K562 (cell line): ENCODE results near the gene RASGEF1C. TPM values are rescaled to one million over a fixed set of nuclear protein-coding genes. Genes with fewer than 3 reads are reported as not detected.
"Not testable (repeated sequence)": the region's sequence is repeated elsewhere in the genome, so short reads cannot be mapped to it uniquely, and the experiment has no call there.

Experiments used
- ATAC-seq: fragments of 200-7000 bp; cut with Tn5 transposase; 3 replicates; pipeline ENCODE4 v1.9.1; 2020; ENCODE audit warnings: moderate library complexity
- BruUV-seq: library from RNA; stranded (reverse); fragments of 400-500 nt; replicated peaks from 2 replicates; lab custom pipeline; 2021; lab: Mats Ljungman, UMichigan
- CTCF ChIA-PET: fragments of 300-600 bp; formaldehyde crosslinking; extraction: SDS; loops from one replicate; lab custom pipeline; 2021; ENCODE audit warnings: low intra/inter-chr PET ratio; lab: Yijun Ruan, JAX
- POLR2A ChIA-PET: fragments of 300-600, 350-650 bp; sonication (Branson Sonifier 250); formaldehyde crosslinking; extraction: SDS; loops from one replicate; lab custom pipeline; 2021; ENCODE audit warnings: antibody characterized with exemption, inconsistent platforms; lab: Yijun Ruan, JAX
- DNase-seq, 4 experiments: peaks; one replicate each; pipeline versions ENCODE4 v3.0.0 to v3.0.0-alpha.2; 2011 to 2018; ENCODE audit warnings: low spot score in 3 of 4, mixed read lengths in 3 of 4; ENCODE audit errors: extremely low read depth in 1 of 4
- FAIRE-seq: peaks from 2 replicates; lab custom pipeline; 2011; peaks lifted over from hg19 to GRCh38; lab: Jason Lieb, UNC
- H2AFZ ChIP-seq: 2 replicates; pipeline ENCODE4 v1.6.0; 2011; ENCODE audit warnings: low read depth, low read length, control low read depth, inconsistent platforms
- H3K27ac ChIP-seq: fragments of 200-600 bp; 3 replicates; pipeline ENCODE4 v1.8.0; 2011; ENCODE audit warnings: low read depth, mild to moderate bottlenecking, control low read depth, inconsistent platforms, low read length, moderate library complexity, mixed read lengths; ENCODE audit errors: extremely low read depth
- H3K27me3 ChIP-seq, 2 experiments: fragments of 300-600 bp in 1 of 2; 2 replicates in 1 of 2; 3 replicates in 1 of 2; pipeline versions ENCODE4 v1.6.0 to v1.8.0; 2011; ENCODE audit warnings: inconsistent platforms in 2 of 2, low read length in 2 of 2, mild to moderate bottlenecking in 1 of 2, mixed read lengths in 1 of 2, moderate library complexity in 1 of 2; ENCODE audit not compliant: control insufficient read depth in 2 of 2, insufficient read depth in 2 of 2
- H3K36me3 ChIP-seq: fragments of 300-600 bp; 3 replicates; pipeline ENCODE4 v1.8.0; 2011; ENCODE audit warnings: mild to moderate bottlenecking, low read length, inconsistent platforms; ENCODE audit not compliant: control insufficient read depth, insufficient read depth
- H3K4me1 ChIP-seq, 2 experiments: fragments of 200-600 bp in 1 of 2; replicated peaks in 1 of 2; 2 replicates in 1 of 2; 3 replicates in 1 of 2; pipeline versions ENCODE4 v1.5.1 to v1.8.0; 2011; ENCODE audit warnings: inconsistent platforms in 2 of 2, low read length in 2 of 2, mild to moderate bottlenecking in 1 of 2, mixed read lengths in 1 of 2, moderate library complexity in 1 of 2; ENCODE audit not compliant: control insufficient read depth in 2 of 2, insufficient read depth in 2 of 2
- H3K4me2 ChIP-seq: 2 replicates; pipeline ENCODE4 v1.6.1; 2011; ENCODE audit warnings: low read length, control low read depth, inconsistent platforms, mixed read lengths; ENCODE audit not compliant: insufficient read depth
- H3K4me3 ChIP-seq: fragments of 200-600 bp; sonication (generic), shearing (Covaris generic); 2 replicates; pipeline ENCODE4 v1.5.1; 2016; ENCODE audit warnings: control low read depth, inconsistent platforms
- H3K79me2 ChIP-seq: fragments of 200-600 bp; 3 replicates; pipeline ENCODE4 v1.8.0; 2011; ENCODE audit warnings: low read length, inconsistent platforms; ENCODE audit not compliant: control insufficient read depth, insufficient read depth
- H3K9ac ChIP-seq, 2 experiments: 2 replicates each; pipeline versions ENCODE4 v1.6.0 to v1.6.1; 2011; ENCODE audit warnings: low read depth in 2 of 2, low read length in 2 of 2, control low read depth in 1 of 2, inconsistent platforms in 1 of 2, mild to moderate bottlenecking in 1 of 2, mixed read lengths in 1 of 2; ENCODE audit not compliant: insufficient read depth in 1 of 2
- H3K9me1 ChIP-seq: one replicate; pipeline ENCODE4 v1.6.0; 2011; ENCODE audit warnings: inconsistent platforms, mild to moderate bottlenecking, low read length, moderate library complexity; ENCODE audit not compliant: control insufficient read depth, insufficient read depth
- H3K9me3 ChIP-seq: replicated peaks from 2 replicates; pipeline ENCODE4 v1.5.1; 2011; ENCODE audit warnings: low read depth, low read length, inconsistent platforms; ENCODE audit not compliant: control insufficient read depth, insufficient read depth
- H4K20me1 ChIP-seq: replicated peaks from 2 replicates; pipeline ENCODE4 v1.6.1; 2011; ENCODE audit warnings: low read length, inconsistent platforms, mixed read lengths; ENCODE audit not compliant: control insufficient read depth, insufficient read depth
- CEBPB ChIP-seq: fragments of 450-650 bp; IDR thresholded peaks from 2 replicates; pipeline ENCODE4 v1.6.1; 2016; ENCODE audit warnings: missing genetic modification characterization, missing compliant biosample characterization
- CEBPG ChIP-seq, 3 experiments: fragments of 200-800 bp in 1 of 3; sonication (Bioruptor generic) in 1 of 3; sonication (generic) in 1 of 3; formaldehyde crosslinking in 1 of 3; IDR thresholded peaks in 2 of 3; conservative IDR thresholded peaks in 1 of 3; 2 replicates each; pipeline versions ENCODE4 v1.6.1 to v1.8.0; 2016 to 2022; ENCODE audit warnings: missing compliant biosample characterization in 2 of 3, missing genetic modification characterization in 2 of 3, mild to moderate bottlenecking in 1 of 3, missing genetic modification reagents in 1 of 3
- L3MBTL2 ChIP-seq: fragments of 450-650 bp; IDR thresholded peaks from 2 replicates; pipeline ENCODE4 v1.6.1; 2016; ENCODE audit warnings: mild to moderate bottlenecking, moderate library complexity
- MBD2 ChIP-seq: sonication (generic); IDR thresholded peaks from 2 replicates; pipeline ENCODE4 v1.6.1; 2016; ENCODE audit warnings: low read depth, borderline replicate concordance
- NR2F6 ChIP-seq: fragments of 450-650 bp; formaldehyde crosslinking; IDR thresholded peaks from 2 replicates; pipeline ENCODE4 v1.4.0; 2020; ENCODE audit warnings: mild to moderate bottlenecking
- WGBS: fragments of 100-300 bp; shearing (Covaris generic); methylation state at CpG from one replicate; pipeline ENCODE4 v1.1.6; 2016; ENCODE audit warnings: low coverage, mixed read lengths; ENCODE audit not compliant: insufficient coverage; ENCODE audit errors: missing lambda C conversion rate; 5-methylcytosine and 5-hydroxymethylcytosine counted together
- in situ Hi-C: fragments of 300-500 bp; cut with MboI; formaldehyde crosslinking; loops from 4 replicates; pipeline ENCODE4 v1.15.0; 2018; ENCODE audit warnings: inconsistent platforms, mixed read lengths
- intact Hi-C: fragments of 100-400 bp; cut with micrococcal nuclease; formaldehyde crosslinking; loops from 2 replicates; pipeline ENCODE4 v1.14.2; 2022
- polyA plus RNA-seq, 8 experiments: library from polyadenylated mRNA; depleted of rRNA in 4 of 8; stranded (reverse) in 5 of 8; unstranded in 3 of 8; fragments of >200 nt; fragmentation: Nextera tagmentation in 2 of 8; fragmentation: Illumina TruSeq in 1 of 8; extraction: Ambion mirVana in 2 of 8; extraction: Trizol in 1 of 8; gene quantifications; 2 replicates each; pipeline versions ENCODE4 v1.2.1 to v1.2.3, GENCODE V29; 2011 to 2014; ENCODE audit warnings: inconsistent platforms in 1 of 8, missing spikeins in 1 of 8
- total RNA-seq, 7 experiments: library from RNA; depleted of rRNA in 6 of 7; stranded (reverse); fragments of >200 nt in 6 of 7; fragmentation: Illumina TruSeq in 2 of 7; extraction: Trizol in 2 of 7; gene quantifications; 2 replicates each; pipeline versions ENCODE4 v1.2.1 to v1.2.3, GENCODE V29; 2011 to 2021; ENCODE audit warnings: low replicate concordance in 1 of 7

Gene RASGEF1C
- total and polyA plus RNA-seq, 9 of the 15 experiments (the other 6 are each of a cell fraction or from before 2014, with no cell fraction given), result 0.04 to 1.1 (median 0.21) TPM; not detected in 4

DNA sequence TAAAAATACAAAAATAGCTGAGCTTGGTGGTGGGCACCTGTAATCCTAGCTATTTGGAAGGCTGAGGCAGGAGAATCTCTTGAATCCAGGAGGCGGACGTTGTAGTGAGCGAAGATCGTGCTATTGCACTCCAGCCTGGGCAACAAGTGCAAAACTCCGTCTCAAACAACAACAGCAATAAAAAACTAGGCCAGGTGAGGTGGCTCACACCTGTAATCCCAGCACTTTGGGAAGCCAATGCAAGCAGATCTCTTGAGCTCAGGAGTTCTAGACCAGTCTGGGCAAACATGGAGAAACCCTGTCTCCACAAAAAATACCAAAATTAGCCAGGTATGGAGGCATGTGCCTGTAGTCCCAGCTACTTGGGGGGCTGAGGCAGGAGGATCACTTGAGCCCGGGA, 84.3 kb downstream of the RASGEF1C start:
- H2AFZ ChIP-seq, POLR2A ChIA-PET, ATAC-seq, H3K4me2 ChIP-seq, CTCF ChIA-PET, H3K4me3 ChIP-seq, H3K9ac ChIP-seq, FAIRE-seq, H3K27ac ChIP-seq, DNase-seq, H4K20me1 ChIP-seq, in situ Hi-C loops, H3K36me3 ChIP-seq, H3K9me3 ChIP-seq, H3K9me1 ChIP-seq, BruUV-seq, H3K79me2 ChIP-seq: not testable (repeated sequence)
- Histone ChIP-seq H3K4me1 (peaks cover 0 to 28% of the 10 kb centered on the region in 2 experiments; a peak in 3 of 5 replicates), H3K27me3 (peaks cover 15 to 71% of the 10 kb centered on the region in 2 experiments; a peak in 4 of 5 replicates)
- intact Hi-C loops, result loop anchor here (5.0 kb wide), 1 partner anchor 348 kb away; no protein-coding TSS in a partner anchor
- WGBS, result 38% methylated on average over 6 of the region's 6 CpGs

- Histone ChIP-seq H3K27me3 (peaks cover 11 to 73% of the 10 kb centered on the region in 2 experiments; a peak in 4 of 5 replicates), H3K4me2 (no peak overlapping the region), H3K4me3 (no peak overlapping the region), H3K9me1 (no peaks in the 10 kb centered on the region), H3K4me1 (peaks cover 0 to 29% of the 10 kb centered on the region in 2 experiments; a peak in 3 of 5 replicates), H3K27ac (no peak overlapping the region), H3K36me3 (no peaks in the 10 kb centered on the region), H4K20me1 (no peaks in the 10 kb centered on the region), H3K79me2 (no peaks in the 10 kb centered on the region), H3K9ac (no peak overlapping the region), H2AFZ (no peak overlapping the region), H3K9me3 (no peaks in the 10 kb centered on the region)
- no peak for DNase-seq
- no TSS peak for BruUV-seq
- POLR2A ChIA-PET, result interaction anchor here (1.1 kb wide), 1 partner anchor 9 kb away, joined by 6 read pairs; no protein-coding TSS in a partner anchor
- no peak for ATAC-seq
- TF ChIP-seq MBD2, result no peak
- TF ChIP-seq L3MBTL2, result no peak
- no peak for TF ChIP-seq CEBPG (CRISPR knock-in tag; IDR thresholded peaks at IDR 0.05)
- peak; percentile 37 to 70; a peak in 3 of 4 replicates for TF ChIP-seq CEBPG (tag; conservative IDR thresholded peaks at IDR 0.05 in 1 of 2, IDR thresholded peaks at IDR 0.05 in 1 of 2)
- peak; percentile 62; the same call in 1 of the 2 replicates for TF ChIP-seq CEBPB (tag)
- TF ChIP-seq NR2F6 (CRISPR knock-in tag), result no peak
- FAIRE-seq, result no peak
- intact Hi-C loops, result no loop called here
- in situ Hi-C loops, result no loop called here
- CTCF ChIA-PET, result no interaction called here
- 20% methylated on average over 1 of the region's 1 CpG for WGBS
Measured at GRCh38 chr5:180122875-180123274, 86.1 kb downstream of the RASGEF1C start.
